ENCODE data around the gene CD109.
"Not testable (repeated sequence)": the region's sequence is repeated elsewhere in the genome, so short reads cannot be mapped to it uniquely, and the experiment has no call there.

CD109 gene

GRCh38 chr6:73798592-73798991 lies 102.6 kb downstream of the CD109 start:
- no peak for DNase-seq

- DNase-seq = no peak
Observed at GRCh38 chr6:73800997-73801396, 105.0 kb downstream of the CD109 start.

- no peak for DNase-seq
Observed at GRCh38 chr6:73801652-73802268, 105.8 kb downstream of the CD109 start.

GRCh38 chr6:73802366-73802765 lies 106.4 kb downstream of the CD109 start:
- no peak for DNase-seq

GRCh38 chr6:73803562-73804241 lies 107.7 kb downstream of the CD109 start:
- DNase-seq = no peak

GRCh38 chr6:73805221-73805620 lies 109.2 kb downstream of the CD109 start:
- not testable (repeated sequence) for DNase-seq

- DNase-seq = not testable (repeated sequence)
Observed at GRCh38 chr6:73805982-73806381, 110.0 kb downstream of the CD109 start.

- DNase-seq = no peak
Observed at GRCh38 chr6:73811706-73812105, 115.7 kb downstream of the CD109 start.

GRCh38 chr6:73817253-73817652 lies 121.2 kb downstream of the CD109 start:
- no peak for DNase-seq

GRCh38 chr6:73823046-73823735 lies 127.2 kb downstream of the CD109 start:
- no peak for DNase-seq

GRCh38 chr6:73823832-73824231 lies 127.8 kb downstream of the CD109 start:
- DNase-seq = no peak

- no peak for DNase-seq
Observed at GRCh38 chr6:73826571-73826970, 130.6 kb downstream of the CD109 start.

- no peak for DNase-seq
Observed at GRCh38 chr6:73830119-73830518, 134.1 kb downstream of the CD109 start.

- DNase-seq = no peak
Observed at GRCh38 chr6:73832313-73832712, 136.3 kb downstream of the CD109 start.

GRCh38 chr6:73844696-73845095 lies 148.7 kb downstream of the CD109 start:
- DNase-seq = not testable (repeated sequence)

GRCh38 chr6:73851048-73851447 lies 155.0 kb downstream of the CD109 start:
- DNase-seq = not testable (repeated sequence)

- no peak for DNase-seq
Observed at GRCh38 chr6:73854998-73855718, 159.2 kb downstream of the CD109 start.

GRCh38 chr6:73857341-73857890 lies 161.4 kb downstream of the CD109 start:
- no peak for DNase-seq

GRCh38 chr6:73858376-73858775 lies 162.4 kb downstream of the CD109 start:
- no peak for DNase-seq

- DNase-seq = no peak
Observed at GRCh38 chr6:73860303-73860702, 164.3 kb downstream of the CD109 start.

- no peak for DNase-seq
Observed at GRCh38 chr6:73866305-73866704, 170.3 kb downstream of the CD109 start.

GRCh38 chr6:73867411-73867810 lies 171.4 kb downstream of the CD109 start:
- DNase-seq = no peak

GRCh38 chr6:73870907-73871306 lies 174.9 kb downstream of the CD109 start:
- DNase-seq = no peak

Measured in NCI-H2227 treated with DMSO at 0.1 percent for 48 hours (cell line).